NCI-H526 (cell line): ENCODE results near the gene ACSM5.

Experiments used
- DNase-seq, 2 experiments: peaks; one replicate each; lab custom pipeline; 2025; lab: John Stamatoyannopoulos, UW

Gene ACSM5

GRCh38 chr16:20409398-20410120 lies at the start of gene ACSM5:
ACSM5 (plus strand) TSS chr16:20409534; CDS start chr16:20411485, 1,951 bp downstream.
- DNase-seq, result no peak

DNA sequence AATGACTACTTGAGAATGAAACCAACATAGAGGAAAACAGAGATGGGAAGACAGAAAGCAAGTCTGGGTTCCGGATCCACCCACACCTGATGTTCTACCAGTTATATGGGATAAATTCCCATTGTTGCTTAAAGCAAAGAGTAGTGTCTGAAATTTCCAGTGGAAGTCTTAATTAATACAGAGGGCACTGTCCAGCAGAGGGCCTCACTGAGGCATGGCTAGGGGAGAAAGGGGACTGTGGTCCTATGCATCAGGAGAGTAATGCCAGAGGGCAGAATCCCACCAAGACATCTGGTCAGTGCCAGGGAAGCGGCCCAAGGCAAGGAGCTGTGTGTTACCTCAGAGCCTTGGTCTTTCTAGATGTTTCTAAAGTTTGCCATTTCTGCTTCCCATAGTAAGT lies 49.3 kb upstream of the ACSM5 start:
- peak in 1 of 2 experiments; percentile 11 for DNase-seq

- DNase-seq, result no peak
These were observed 46.1 kb upstream of the ACSM5 start for GRCh38 chr16:20363191-20363590.

DNA sequence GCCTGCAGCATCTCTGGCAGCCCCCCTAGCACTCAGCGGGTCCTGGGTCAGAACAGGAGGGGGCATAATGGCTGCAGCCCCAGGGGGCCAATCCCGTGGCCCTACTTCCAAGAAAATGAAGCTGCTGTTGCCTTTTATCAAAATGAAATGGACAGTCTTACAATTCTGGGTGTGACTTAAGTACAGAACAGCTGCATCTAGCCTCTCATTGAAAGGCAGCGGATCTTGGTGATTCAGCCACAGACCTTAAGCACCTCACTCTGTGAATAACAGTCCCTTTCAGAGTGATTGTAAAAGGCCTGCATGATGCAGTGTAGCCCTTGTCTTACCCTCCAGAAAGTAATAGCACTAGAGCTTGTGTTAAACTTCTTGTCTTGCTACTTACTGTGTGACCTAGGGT lies 45.3 kb upstream of the ACSM5 start:
- no peak for DNase-seq

DNA sequence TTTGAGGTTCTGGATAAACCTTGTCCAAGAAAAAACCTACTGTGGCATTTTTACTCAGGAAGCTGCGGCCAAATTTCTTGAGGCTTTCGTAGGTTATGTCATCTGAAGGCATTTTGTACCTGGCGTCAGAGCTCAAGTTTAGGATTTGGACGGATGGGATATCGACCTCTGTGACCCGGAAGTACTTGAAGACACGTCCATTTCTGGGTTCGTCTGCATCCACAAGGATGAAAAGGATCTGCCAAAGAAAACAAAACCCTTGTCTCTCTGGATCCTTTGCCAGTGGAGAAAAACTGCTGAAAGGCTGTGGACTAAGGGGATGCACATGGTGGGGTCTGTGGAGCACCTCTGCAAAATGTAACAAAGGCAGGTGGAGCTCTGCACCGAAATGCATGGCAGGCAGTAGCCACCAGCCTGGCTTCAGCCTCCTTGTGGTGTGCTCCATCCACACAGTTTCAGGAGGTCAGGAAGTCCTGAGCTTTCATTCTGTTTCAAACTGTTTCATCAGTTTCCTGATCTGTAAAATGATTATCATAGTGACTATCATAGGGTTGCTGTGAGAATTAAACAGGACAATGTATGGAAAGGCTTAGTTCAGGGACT lies 39.8 kb upstream of the ACSM5 start:
- DNase-seq, result no peak

DNA sequence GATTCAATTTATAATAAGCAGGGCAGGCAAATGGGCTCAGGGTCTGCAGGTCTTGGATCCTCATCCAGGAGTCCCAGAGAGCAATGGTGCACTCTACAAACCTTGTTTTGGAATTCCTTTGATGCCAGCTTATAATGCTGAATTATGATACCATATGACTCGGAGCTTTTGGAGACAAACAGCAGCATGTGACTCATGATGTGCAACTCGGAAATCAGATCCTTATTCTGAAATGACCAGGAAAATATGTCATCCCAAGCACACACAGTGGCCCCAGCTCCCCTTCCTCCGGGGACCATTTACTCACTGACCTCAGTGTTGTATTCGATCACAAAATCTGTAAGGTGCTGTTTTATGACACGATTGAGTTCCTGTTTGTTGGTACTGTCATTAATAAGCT lies 36.6 kb upstream of the ACSM5 start:
- no peak for DNase-seq

GRCh38 chr16:20377181-20377580 lies 32.2 kb upstream of the ACSM5 start:
- no peak for DNase-seq

DNA sequence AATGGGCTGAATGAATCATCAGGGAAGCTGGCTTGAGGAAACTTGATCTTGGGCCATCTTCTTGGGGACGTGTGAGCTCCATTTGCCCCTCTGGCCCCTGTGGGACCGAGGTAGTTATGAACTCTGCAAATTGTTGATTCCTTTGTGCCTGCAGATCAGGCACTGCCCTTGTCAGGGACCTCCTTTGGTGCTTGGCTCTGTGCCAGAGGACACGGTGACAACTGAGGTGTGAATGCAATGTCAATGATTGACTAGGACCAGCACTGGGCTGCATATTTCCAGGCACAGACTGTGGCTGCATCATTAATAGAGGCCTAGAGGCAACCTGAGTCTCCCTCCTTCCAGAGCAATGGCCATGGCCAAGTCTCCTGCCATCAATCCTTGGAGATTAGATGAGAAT lies 28.6 kb upstream of the ACSM5 start:
- no peak for DNase-seq

GRCh38 chr16:20382202-20382948 lies 27.0 kb upstream of the ACSM5 start:
- DNase-seq, result no peak

- DNase-seq, result peak; percentile 23 to 77
These were observed 26.0 kb upstream of the ACSM5 start for GRCh38 chr16:20383106-20384029.

GRCh38 chr16:20385844-20386832 lies 23.2 kb upstream of the ACSM5 start:
- DNase-seq, result peak in 1 of 2 experiments; percentile 61

- DNase-seq, result no peak
These were observed 21.4 kb upstream of the ACSM5 start for GRCh38 chr16:20387978-20388377.

DNA sequence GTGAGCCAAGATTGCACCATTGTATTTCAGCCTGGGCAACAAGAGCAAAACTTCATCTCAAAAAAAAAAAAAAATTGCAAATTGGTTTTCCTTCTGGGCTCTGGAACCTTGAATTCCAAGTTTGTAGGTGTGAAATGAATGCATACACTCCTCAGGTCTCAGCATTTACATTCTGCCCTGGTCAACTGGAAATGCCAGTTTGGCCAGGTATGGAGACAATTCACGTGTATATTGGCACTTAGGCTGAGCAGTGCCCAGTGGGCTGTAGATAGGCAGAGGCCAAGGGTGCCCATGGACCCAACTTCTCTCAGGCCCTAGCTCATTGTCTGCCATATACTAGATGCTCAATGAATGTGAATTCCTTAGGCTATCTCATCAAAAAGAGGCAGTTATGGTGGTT lies 20.5 kb upstream of the ACSM5 start:
- DNase-seq, result no peak

- no peak for DNase-seq
These were observed 18.3 kb upstream of the ACSM5 start for GRCh38 chr16:20391045-20391444.

DNA sequence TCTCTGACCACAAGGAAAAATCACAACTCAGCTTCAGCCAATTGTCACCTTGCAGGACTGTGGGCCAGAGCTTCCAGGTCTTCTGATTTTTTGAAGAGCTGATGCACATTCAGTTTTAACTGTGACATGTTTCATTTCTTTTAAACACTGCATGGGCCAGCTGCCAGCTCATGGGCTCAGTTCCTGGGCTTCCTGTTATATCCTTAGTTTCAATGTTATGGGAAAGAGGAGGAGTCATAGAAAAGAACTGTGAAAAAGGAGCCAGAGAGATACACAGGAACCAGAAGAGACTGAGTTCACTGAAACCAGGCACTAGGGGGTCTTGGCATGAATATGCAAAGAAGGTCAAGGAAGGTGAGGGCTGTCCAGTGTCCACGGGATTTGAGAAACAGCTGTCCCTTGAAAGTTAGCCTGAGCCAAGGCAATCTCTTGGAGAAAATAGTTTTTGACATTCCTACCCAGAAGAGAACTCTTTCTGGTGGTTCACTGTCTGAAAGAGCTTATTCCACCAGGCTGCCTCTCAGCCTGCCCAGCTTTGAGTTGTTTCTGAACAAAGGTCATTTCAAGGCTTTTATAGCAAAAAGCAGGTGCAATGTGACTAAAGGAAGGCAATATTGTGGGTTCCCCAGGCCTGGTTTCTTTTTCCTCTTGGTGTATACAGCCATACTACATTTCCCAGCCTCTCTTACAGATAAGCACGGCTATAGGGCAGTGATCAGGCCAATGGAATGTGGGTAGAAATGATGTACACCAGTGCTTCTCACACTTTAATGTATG lies 15.3 kb upstream of the ACSM5 start:
- DNase-seq, result no peak

- no peak for DNase-seq
These were observed 13.4 kb upstream of the ACSM5 start for GRCh38 chr16:20395946-20396345.

DNA sequence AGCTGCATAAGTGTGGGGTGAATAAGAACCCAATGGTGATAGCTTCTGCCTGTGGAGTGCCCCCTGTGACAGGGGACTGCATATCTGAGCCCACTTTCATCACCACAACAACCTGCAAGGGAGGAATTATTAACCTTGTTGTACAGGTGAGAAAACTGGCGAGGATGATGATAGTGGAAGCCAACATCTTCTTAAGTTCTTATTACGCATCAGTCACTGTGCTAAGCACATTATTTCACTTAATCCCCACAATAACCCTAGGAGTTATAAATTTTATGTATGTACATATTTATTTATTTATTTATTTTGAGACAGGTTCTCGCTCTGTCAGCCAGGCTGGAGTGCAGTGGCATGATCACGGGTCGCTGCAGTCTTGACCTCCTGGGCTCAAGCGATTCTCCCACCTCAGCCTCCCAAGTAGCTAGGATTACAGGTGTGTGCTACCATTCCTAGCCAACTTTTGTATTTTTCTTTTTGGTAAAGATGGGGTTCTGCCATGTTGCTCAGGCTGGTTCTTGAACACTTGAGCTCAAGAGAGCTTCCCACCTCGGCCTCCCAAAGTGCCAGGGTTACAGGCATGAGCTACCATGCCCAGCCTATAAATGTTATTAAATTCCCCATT lies 12.4 kb upstream of the ACSM5 start:
- DNase-seq, result no peak

DNA sequence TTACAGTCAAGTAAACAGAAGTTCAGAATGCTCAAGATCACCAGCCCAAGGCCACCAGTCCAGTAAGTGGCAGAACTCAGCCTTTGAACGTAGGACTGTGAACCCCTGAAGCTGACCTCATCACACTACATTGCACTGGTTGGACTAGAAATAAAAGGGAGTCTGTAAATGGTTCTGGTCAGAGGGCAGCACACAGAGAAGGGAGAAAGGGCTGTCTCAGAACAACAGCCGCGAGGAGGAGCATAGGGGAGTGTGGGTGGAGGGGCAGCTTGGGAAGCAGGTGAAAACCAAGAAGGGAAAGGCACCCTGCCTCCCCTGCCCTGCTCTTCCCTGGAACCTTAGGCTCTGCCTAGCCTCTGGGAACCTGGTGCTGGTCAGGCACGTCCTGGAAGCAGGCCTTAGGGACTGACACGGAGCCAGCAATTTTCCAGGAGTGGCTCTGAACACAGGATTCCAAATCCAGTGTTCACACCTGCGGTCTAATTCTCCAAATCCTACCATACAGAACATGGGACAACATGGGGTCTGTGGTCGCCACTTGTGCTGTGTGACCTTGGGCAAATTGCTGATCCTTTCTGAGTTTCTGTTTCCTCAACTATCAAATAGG lies 11.8 kb upstream of the ACSM5 start:
- no peak for DNase-seq

DNA sequence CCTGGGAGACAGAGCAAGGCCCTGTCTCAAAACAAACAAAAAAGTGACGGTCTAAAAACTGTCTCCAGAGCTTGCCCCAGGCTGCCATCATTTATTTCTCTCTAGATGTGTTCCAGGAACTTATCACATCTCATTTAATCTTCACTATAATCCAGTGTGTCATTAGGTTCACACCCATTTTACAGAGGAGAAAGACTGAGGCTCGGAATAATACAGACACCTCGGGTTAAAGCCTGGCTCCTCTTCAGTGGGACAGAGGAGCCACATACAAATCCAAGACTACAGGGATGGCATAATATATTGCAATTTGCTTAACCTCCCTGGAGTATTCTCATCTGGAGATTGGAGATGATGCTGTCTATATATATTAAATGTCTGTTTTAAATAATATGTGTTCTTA lies 10.7 kb upstream of the ACSM5 start:
- DNase-seq, result no peak
